ENCODE results near the gene TFDP1.

The TFDP1 gene

GRCh38 chr13:113641426-113641825 lies 56.9 kb downstream of the TFDP1 start:
- no peak for TF ChIP-seq FOXP2 (optimal IDR thresholded peaks at IDR 0.05; ENCODE audit: borderline replicate concordance, extremely low read depth, extremely low read length, insufficient read depth)
- TF ChIP-seq SIN3A (IDR thresholded peaks at IDR 0.05; ENCODE audit: borderline replicate concordance, insufficient read depth, low read length) = no peak
- no peak for TF ChIP-seq TAF1 (IDR thresholded peaks at IDR 0.05; ENCODE audit: borderline replicate concordance, insufficient read depth, low read length)
- no peak for TF ChIP-seq POLR2AphosphoS5 (IDR thresholded peaks at IDR 0.05; ENCODE audit: low read depth, low read length)
- no peak for TF ChIP-seq REST (IDR thresholded peaks at IDR 0.05; ENCODE audit: insufficient read depth in 1 of 2, low read depth in 2 of 2, low read length in 2 of 2)

- no peak for TF ChIP-seq REST (IDR thresholded peaks at IDR 0.05; ENCODE audit: insufficient read depth in 1 of 2, low read depth in 2 of 2, low read length in 2 of 2)
- no peak for TF ChIP-seq SIN3A (IDR thresholded peaks at IDR 0.05; ENCODE audit: borderline replicate concordance, insufficient read depth, low read length)
- no peak for TF ChIP-seq TAF1 (IDR thresholded peaks at IDR 0.05; ENCODE audit: borderline replicate concordance, insufficient read depth, low read length)
- no peak for TF ChIP-seq POLR2AphosphoS5 (IDR thresholded peaks at IDR 0.05; ENCODE audit: low read depth, low read length)
- no peak for TF ChIP-seq FOXP2 (optimal IDR thresholded peaks at IDR 0.05; ENCODE audit: borderline replicate concordance, extremely low read depth, extremely low read length, insufficient read depth)
Observed at GRCh38 chr13:113642563-113642962, 58.0 kb downstream of the TFDP1 start.

- no peak for TF ChIP-seq SIN3A (IDR thresholded peaks at IDR 0.05; ENCODE audit: borderline replicate concordance, insufficient read depth, low read length)
- TF ChIP-seq REST (IDR thresholded peaks at IDR 0.05; ENCODE audit: insufficient read depth in 1 of 2, low read depth in 2 of 2, low read length in 2 of 2) = no peak
- TF ChIP-seq TAF1 (IDR thresholded peaks at IDR 0.05; ENCODE audit: borderline replicate concordance, insufficient read depth, low read length) = no peak
- TF ChIP-seq FOXP2 (optimal IDR thresholded peaks at IDR 0.05; ENCODE audit: borderline replicate concordance, extremely low read depth, extremely low read length, insufficient read depth) = no peak
- TF ChIP-seq POLR2AphosphoS5 (IDR thresholded peaks at IDR 0.05; ENCODE audit: low read depth, low read length) = no peak
Observed at GRCh38 chr13:113643593-113643992, 59.0 kb downstream of the TFDP1 start.

GRCh38 chr13:113644800-113645199 lies 60.2 kb downstream of the TFDP1 start:
- no peak for TF ChIP-seq POLR2AphosphoS5 (IDR thresholded peaks at IDR 0.05; ENCODE audit: low read depth, low read length)
- no peak for TF ChIP-seq REST (IDR thresholded peaks at IDR 0.05; ENCODE audit: insufficient read depth in 1 of 2, low read depth in 2 of 2, low read length in 2 of 2)
- TF ChIP-seq FOXP2 (optimal IDR thresholded peaks at IDR 0.05; ENCODE audit: borderline replicate concordance, extremely low read depth, extremely low read length, insufficient read depth) = no peak
- no peak for TF ChIP-seq TAF1 (IDR thresholded peaks at IDR 0.05; ENCODE audit: borderline replicate concordance, insufficient read depth, low read length)
- no peak for TF ChIP-seq SIN3A (IDR thresholded peaks at IDR 0.05; ENCODE audit: borderline replicate concordance, insufficient read depth, low read length)

- no peak for TF ChIP-seq REST (IDR thresholded peaks at IDR 0.05; ENCODE audit: insufficient read depth in 1 of 2, low read depth in 2 of 2, low read length in 2 of 2)
- no peak for TF ChIP-seq POLR2AphosphoS5 (IDR thresholded peaks at IDR 0.05; ENCODE audit: low read depth, low read length)
- TF ChIP-seq FOXP2 (optimal IDR thresholded peaks at IDR 0.05; ENCODE audit: borderline replicate concordance, extremely low read depth, extremely low read length, insufficient read depth) = no peak
- no peak for TF ChIP-seq SIN3A (IDR thresholded peaks at IDR 0.05; ENCODE audit: borderline replicate concordance, insufficient read depth, low read length)
- no peak for TF ChIP-seq TAF1 (IDR thresholded peaks at IDR 0.05; ENCODE audit: borderline replicate concordance, insufficient read depth, low read length)
Observed at GRCh38 chr13:113645329-113645728, 60.8 kb downstream of the TFDP1 start.

Data from PFSK-1 (cell line).